ENCODE measurements around the gene VN1R4.
"Not testable (repeated sequence)": the region's sequence is repeated elsewhere in the genome, so short reads cannot be mapped to it uniquely, and the experiment has no call there.

The VN1R4 gene

DNA sequence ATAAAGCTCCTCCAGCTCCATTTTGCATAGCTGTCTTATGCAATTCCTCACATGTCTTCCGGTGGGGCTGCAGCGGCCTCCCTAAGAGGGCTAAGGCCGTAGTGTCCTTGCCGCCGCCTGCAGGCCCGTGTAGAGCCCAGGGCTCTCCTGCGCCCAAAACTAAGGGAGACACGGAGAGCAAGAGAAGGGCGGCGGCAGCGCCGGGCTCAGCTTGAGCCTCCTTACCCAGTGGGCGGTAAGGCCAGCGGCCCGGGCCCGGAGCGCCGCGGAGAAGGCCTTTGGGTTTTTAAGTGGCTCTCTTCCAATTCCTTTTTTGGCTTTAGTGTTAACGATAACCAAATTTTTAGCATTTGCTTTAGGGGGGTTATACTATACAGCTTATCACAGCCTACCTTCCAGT lies 42.9 kb downstream of the VN1R4 start:
- no peak overlapping the region for H3K4me3 ChIP-seq (ENCODE audit: low read depth, low read length)
- no peak for DNase-seq (ENCODE audit: low read depth)
- TF ChIP-seq, protein P1, sequence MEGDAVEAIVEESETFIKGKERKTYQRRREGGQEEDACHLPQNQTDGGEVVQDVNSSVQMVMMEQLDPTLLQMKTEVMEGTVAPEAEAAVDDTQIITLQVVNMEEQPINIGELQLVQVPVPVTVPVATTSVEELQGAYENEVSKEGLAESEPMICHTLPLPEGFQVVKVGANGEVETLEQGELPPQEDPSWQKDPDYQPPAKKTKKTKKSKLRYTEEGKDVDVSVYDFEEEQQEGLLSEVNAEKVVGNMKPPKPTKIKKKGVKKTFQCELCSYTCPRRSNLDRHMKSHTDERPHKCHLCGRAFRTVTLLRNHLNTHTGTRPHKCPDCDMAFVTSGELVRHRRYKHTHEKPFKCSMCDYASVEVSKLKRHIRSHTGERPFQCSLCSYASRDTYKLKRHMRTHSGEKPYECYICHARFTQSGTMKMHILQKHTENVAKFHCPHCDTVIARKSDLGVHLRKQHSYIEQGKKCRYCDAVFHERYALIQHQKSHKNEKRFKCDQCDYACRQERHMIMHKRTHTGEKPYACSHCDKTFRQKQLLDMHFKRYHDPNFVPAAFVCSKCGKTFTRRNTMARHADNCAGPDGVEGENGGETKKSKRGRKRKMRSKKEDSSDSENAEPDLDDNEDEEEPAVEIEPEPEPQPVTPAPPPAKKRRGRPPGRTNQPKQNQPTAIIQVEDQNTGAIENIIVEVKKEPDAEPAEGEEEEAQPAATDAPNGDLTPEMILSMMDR (conservative IDR thresholded peaks at IDR 0.05; ENCODE audit: low read depth, low read length) = no peak

DNA sequence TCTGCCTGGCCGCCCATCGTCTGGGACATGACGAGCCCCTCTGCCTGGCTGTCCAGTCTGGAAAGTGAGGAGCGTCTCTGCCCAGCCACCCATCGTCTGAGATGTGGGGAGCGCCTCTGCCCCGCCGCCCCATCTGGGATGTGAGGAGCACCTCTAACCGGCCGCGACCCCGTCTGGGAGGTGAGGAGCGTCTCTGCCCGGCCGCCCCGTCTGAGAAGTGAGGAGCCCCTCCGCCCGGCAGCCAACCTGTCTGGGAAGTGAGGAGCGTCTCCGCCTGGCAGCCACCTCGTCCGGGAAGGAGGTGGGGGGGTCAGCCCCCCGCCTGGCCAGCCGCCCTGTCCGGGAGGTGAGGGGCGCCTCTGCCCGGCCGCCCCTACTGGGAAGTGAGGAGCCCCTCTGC lies 44.8 kb downstream of the VN1R4 start:
- H3K4me3 ChIP-seq (ENCODE audit: low read depth, low read length) = not testable (repeated sequence)

More for the DNA sequence above, 44.8 kb downstream of the VN1R4 start:
- not testable (repeated sequence) for DNase-seq (ENCODE audit: low read depth)
